Body of pancreas (tissue), 4 donors: ENCODE measurements around the gene GNAO1.

Source experiments
- CTCF ChIP-seq, 7 experiments: fragments of 450-650 bp in 4 of 7; fragments of 200-600 bp in 3 of 7; sonication (generic) in 3 of 7; IDR thresholded peaks; one replicate each; pipeline ENCODE4 v1.5.1; 2016 to 2019; ENCODE audit warnings: antibody characterized with exemption in 7 of 7
- POLR2A ChIP-seq, 3 donors: fragments of 450-650 bp; IDR thresholded peaks; one replicate each; pipeline ENCODE4 v1.6.1; 2016; ENCODE audit warnings: antibody characterized with exemption in 3 of 3, mild to moderate bottlenecking in 2 of 3

DNA sequence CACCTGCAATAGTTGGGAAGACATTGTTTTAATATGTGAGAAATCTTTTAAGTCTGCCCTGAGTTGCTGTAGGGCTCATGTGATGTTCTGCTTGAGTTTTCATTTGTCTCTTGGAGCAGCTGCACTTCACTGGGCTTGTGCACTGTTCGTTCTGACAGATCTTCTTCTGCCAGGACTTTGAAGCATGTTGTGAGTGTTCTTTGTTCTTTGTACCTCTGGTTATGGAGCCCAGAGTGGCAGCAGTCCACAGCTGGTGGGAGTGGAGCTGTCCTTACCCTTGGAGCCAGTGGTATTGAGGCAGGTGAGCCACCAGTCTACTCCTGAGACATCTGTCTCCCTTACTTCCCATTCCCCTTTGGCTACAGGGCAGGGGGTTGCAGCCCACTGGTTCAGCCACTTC is 64.6 kb downstream of the GNAO1 start:
- no peak for TF ChIP-seq CTCF (IDR thresholded peaks at IDR 0.05)
- TF ChIP-seq POLR2A (IDR thresholded peaks at IDR 0.05) = no peak
